SK-N-MC (cell line): Measurements from ENCODE around the gene EMSY.

Experiments used
- EZH2 ChIP-seq: fragments of 200-600 bp; sonication (generic); IDR thresholded peaks from one replicate; pipeline ENCODE4 v1.6.1; 2017; ENCODE audit warnings: antibody characterized with exemption
- FOXP2 ChIP-seq: optimal IDR thresholded peaks from 2 replicates; pipeline ENCODE3; 2011; ENCODE audit warnings: mild to moderate bottlenecking, moderate library complexity; ENCODE audit not compliant: insufficient read depth; ENCODE audit errors: extremely low read length, control extremely low read depth
- POLR2AphosphoS5 ChIP-seq: IDR thresholded peaks from 2 replicates; pipeline ENCODE4 v1.6.1; 2012; ENCODE audit warnings: mild to moderate bottlenecking, low read depth, low read length, borderline replicate concordance

- TF ChIP-seq POLR2AphosphoS5 (no peak), FOXP2 (no peak), EZH2 (no peak)
These were observed 10.5 kb downstream of the EMSY start for GRCh38 chr11:76455331-76455730.
